Iris pigment epithelial cell (primary cell): ENCODE measurements around the gene CDH12.

Source experiments
- DNase-seq: peaks from one replicate; pipeline ENCODE4 v3.0.0-alpha.2; 2011; ENCODE audit warnings: low read depth

The CDH12 gene

GRCh38 chr5:21820527-21820926, 1032.6 kb downstream of the CDH12 start:
- DNase-seq = peak; percentile 73

GRCh38 chr5:21818370-21818720, 1034.8 kb downstream of the CDH12 start:
- peak; percentile 26 for DNase-seq

GRCh38 chr5:21817668-21818369, 1035.3 kb downstream of the CDH12 start:
- DNase-seq = peak; percentile 53

- peak; percentile 45 for DNase-seq
These were observed 1042.3 kb downstream of the CDH12 start for GRCh38 chr5:21810737-21811316.

- DNase-seq = no peak
These were observed 1043.5 kb downstream of the CDH12 start for GRCh38 chr5:21809611-21810010.

GRCh38 chr5:21807953-21808352, 1045.2 kb downstream of the CDH12 start:
- peak; percentile 64 for DNase-seq

GRCh38 chr5:21806943-21807342, 1046.2 kb downstream of the CDH12 start:
- peak; percentile 94 for DNase-seq

- DNase-seq = no peak
These were observed 1046.9 kb downstream of the CDH12 start for GRCh38 chr5:21806271-21806670.

GRCh38 chr5:21802869-21803490, 1050.2 kb downstream of the CDH12 start:
- peak; percentile 40 for DNase-seq

- no peak for DNase-seq
These were observed 1051.0 kb downstream of the CDH12 start for GRCh38 chr5:21802100-21802499.

GRCh38 chr5:21792748-21793147, 1060.4 kb downstream of the CDH12 start:
- peak; percentile 59 for DNase-seq

- DNase-seq = peak; percentile 70
These were observed 1061.8 kb downstream of the CDH12 start for GRCh38 chr5:21791304-21791703.

- DNase-seq = no peak
These were observed 1068.7 kb downstream of the CDH12 start for GRCh38 chr5:21784487-21784886.

GRCh38 chr5:21783074-21783679, 1070.0 kb downstream of the CDH12 start:
- DNase-seq = no peak

- DNase-seq = no peak
These were observed 1076.7 kb downstream of the CDH12 start for GRCh38 chr5:21776466-21776865.

GRCh38 chr5:21774801-21775200, 1078.3 kb downstream of the CDH12 start:
- DNase-seq = peak; percentile 75

GRCh38 chr5:21774281-21774680, 1078.9 kb downstream of the CDH12 start:
- DNase-seq = no peak

- no peak for DNase-seq
These were observed 1079.7 kb downstream of the CDH12 start for GRCh38 chr5:21773456-21773855.

- no peak for DNase-seq
These were observed 1087.7 kb downstream of the CDH12 start for GRCh38 chr5:21765406-21765805.

GRCh38 chr5:21739096-21739495, 1114.0 kb downstream of the CDH12 start:
- no peak for DNase-seq

GRCh38 chr5:21723500-21723899, 1129.6 kb downstream of the CDH12 start:
- DNase-seq = no peak

GRCh38 chr5:21711866-21712758, 1141.0 kb downstream of the CDH12 start:
- DNase-seq = peak; percentile 24
